ENCODE data around the gene FIGLA.
A peak's percentile ranks its signal among the peaks of the same experiment; 100 is the strongest.

FIGLA gene

GRCh38 chr2:70790136-70790828 lies at the start of gene FIGLA:
Gene FIGLA, minus strand, starts transcription at chr2:70790643. Its CDS starts 5 bp downstream, at chr2:70790638.
- H3K4me3 ChIP-seq (ENCODE audit: low read depth, low read length), result peak within 1 kb of the TSS; percentile 30
- no peak within 1 kb of the TSS for H3K27ac ChIP-seq
- DNase-seq, result no peak
- peaks cover 11% of the 10 kb centered on the region for H3K27me3 ChIP-seq (ENCODE audit: insufficient read depth, low read depth, severe bottlenecking)
- H3K9me3 ChIP-seq (ENCODE audit: severe bottlenecking), result no peaks in the 10 kb centered on the region
- TF ChIP-seq CTCF (IDR thresholded peaks at IDR 0.05; ENCODE audit: low read depth, low read length), result no peak
- H3K36me3 ChIP-seq, result no peaks in the 10 kb centered on the region

- no peak for TF ChIP-seq CTCF (IDR thresholded peaks at IDR 0.05; ENCODE audit: low read depth, low read length)
- no peak overlapping the region for H3K27ac ChIP-seq
- no peak overlapping the region for H3K4me3 ChIP-seq (ENCODE audit: low read depth, low read length)
- no peaks in the 10 kb centered on the region for H3K36me3 ChIP-seq
- no peak for DNase-seq
- no peaks in the 10 kb centered on the region for H3K27me3 ChIP-seq (ENCODE audit: insufficient read depth, low read depth, severe bottlenecking)
- H3K9me3 ChIP-seq (ENCODE audit: severe bottlenecking), result no peaks in the 10 kb centered on the region
Measured at GRCh38 chr2:70837980-70838925, 47.8 kb upstream of the FIGLA start.

- no peak for TF ChIP-seq CTCF (IDR thresholded peaks at IDR 0.05; ENCODE audit: low read depth, low read length)
- Histone ChIP-seq H3K4me3 (ENCODE audit: low read depth, low read length) (no peak within 1 kb of the TSS), H3K9me3 (ENCODE audit: severe bottlenecking) (no peaks in the 10 kb centered on the region), H3K27me3 (ENCODE audit: insufficient read depth, low read depth, severe bottlenecking) (no peaks in the 10 kb centered on the region), H3K36me3 (peaks cover 4% of the 10 kb centered on the region; the same call in 1 of the 2 replicates), H3K27ac (no peak within 1 kb of the TSS)
- no peak for DNase-seq
Measured at GRCh38 chr2:70835643-70836042, 45.2 kb upstream of the FIGLA start, which contains the start of gene CD207. Gene CD207, minus strand, starts transcription at chr2:70835816. Its CDS starts 40 bp downstream, at chr2:70835776.

GRCh38 chr2:70834881-70835280 lies 44.4 kb upstream of the FIGLA start:
- no peak overlapping the region for H3K27ac ChIP-seq
- DNase-seq, result no peak
- no peaks in the 10 kb centered on the region for H3K9me3 ChIP-seq (ENCODE audit: severe bottlenecking)
- no peaks in the 10 kb centered on the region for H3K27me3 ChIP-seq (ENCODE audit: insufficient read depth, low read depth, severe bottlenecking)
- peaks cover 4% of the 10 kb centered on the region; the same call in 1 of the 2 replicates for H3K36me3 ChIP-seq
- TF ChIP-seq CTCF (IDR thresholded peaks at IDR 0.05; ENCODE audit: low read depth, low read length), result no peak
- H3K4me3 ChIP-seq (ENCODE audit: low read depth, low read length), result no peak overlapping the region

- TF ChIP-seq CTCF (IDR thresholded peaks at IDR 0.05; ENCODE audit: low read depth, low read length), result no peak
- no peak overlapping the region for H3K27ac ChIP-seq
- DNase-seq, result no peak
- H3K4me3 ChIP-seq (ENCODE audit: low read depth, low read length), result no peak overlapping the region
- no peaks in the 10 kb centered on the region for H3K27me3 ChIP-seq (ENCODE audit: insufficient read depth, low read depth, severe bottlenecking)
- H3K9me3 ChIP-seq (ENCODE audit: severe bottlenecking), result no peaks in the 10 kb centered on the region
- H3K36me3 ChIP-seq, result peaks cover 4% of the 10 kb centered on the region; the same call in 1 of the 2 replicates
Measured at GRCh38 chr2:70834106-70834505, 43.7 kb upstream of the FIGLA start.

Data from WERI-Rb-1 (cell line).